HG03097 (cell line): ENCODE results near the gene ACER3.
"Not testable (repeated sequence)": the region's sequence is repeated elsewhere in the genome, so short reads cannot be mapped to it uniquely, and the experiment has no call there.

Experiments used
- ATAC-seq: cut with Tn5 transposase; IDR thresholded peaks from one replicate; pipeline ENCODE4 v1.9.1; 2021; ENCODE audit not compliant: unreplicated experiment, low FRiP score

Gene ACER3

DNA sequence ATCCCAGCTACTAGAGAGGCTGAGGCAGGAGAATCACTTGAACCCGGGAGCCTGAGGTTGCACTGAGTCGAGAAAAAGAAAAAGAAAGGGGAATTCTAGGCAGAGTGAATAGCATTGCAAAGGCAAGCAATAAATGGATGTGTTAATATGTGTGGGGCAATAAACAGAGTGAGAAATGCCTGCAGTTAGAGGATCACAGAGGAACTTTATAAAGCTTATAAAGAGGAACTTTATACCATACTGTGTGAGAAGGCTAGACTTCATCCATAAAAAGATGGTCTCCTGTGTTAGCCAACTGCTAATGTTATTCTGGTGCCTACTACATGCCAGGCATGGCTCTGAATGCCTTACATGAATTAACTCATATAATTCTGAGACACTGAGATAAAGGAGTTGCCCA, 174.3 kb downstream of the ACER3 start:
- ATAC-seq, result no peak

DNA sequence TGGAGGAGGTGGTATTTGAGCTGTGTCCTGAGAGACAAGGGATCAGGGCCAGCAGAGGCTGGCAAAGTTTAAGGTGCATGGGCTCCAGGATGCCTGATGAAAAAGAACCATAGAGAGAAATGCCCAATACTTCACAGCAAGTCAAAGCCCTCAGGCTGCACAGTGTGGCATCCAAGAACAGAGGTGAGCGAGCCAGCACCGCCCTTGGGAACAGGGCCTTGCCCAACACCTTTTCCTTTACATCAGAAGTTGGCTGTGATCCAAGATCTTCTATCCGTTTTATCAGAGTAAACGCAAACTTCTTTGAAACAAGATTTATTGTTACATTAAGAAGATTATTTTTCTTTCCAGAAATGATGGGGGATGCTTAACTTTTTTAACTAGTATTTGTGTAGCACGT, 174.9 kb downstream of the ACER3 start:
- ATAC-seq, result no peak

DNA sequence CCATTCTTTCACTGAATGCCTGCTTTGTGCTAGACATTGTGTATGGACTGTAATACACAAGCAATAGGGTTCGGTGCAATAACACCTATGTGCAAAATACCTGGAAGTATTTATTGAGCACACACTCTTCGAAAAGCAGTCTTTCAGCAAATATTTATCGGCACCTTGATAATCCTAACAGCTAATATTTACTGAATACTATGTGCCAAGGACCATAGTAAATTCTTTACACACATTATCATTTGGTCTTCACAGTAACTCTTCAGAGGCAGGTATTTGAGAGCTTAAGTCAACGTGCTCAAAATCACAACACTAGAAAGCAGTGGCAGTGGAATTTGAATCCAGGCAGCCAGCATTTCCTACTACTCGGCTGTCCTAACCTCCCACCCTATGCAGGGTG, 175.7 kb downstream of the ACER3 start:
- ATAC-seq, result no peak

DNA sequence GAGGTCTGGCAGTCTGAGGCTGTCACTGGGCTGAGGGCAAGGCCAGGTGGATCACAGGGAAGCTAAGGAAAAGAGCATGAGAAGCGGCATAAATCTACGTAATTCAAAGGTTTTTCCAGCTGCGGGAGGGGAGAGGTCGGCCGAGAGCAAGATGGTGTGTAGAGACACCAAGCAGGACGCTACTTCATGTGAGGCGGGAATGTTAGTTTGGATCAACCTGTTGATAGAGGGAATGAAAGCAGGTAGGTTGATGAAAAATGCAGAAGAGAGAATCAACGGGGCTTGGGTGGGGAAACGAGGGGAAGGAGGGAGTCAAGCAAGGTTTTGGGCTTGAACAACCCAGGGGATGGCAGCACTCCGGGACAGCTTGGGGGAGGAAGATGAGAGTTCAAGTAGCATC, 176.3 kb downstream of the ACER3 start:
- ATAC-seq, result no peak

DNA sequence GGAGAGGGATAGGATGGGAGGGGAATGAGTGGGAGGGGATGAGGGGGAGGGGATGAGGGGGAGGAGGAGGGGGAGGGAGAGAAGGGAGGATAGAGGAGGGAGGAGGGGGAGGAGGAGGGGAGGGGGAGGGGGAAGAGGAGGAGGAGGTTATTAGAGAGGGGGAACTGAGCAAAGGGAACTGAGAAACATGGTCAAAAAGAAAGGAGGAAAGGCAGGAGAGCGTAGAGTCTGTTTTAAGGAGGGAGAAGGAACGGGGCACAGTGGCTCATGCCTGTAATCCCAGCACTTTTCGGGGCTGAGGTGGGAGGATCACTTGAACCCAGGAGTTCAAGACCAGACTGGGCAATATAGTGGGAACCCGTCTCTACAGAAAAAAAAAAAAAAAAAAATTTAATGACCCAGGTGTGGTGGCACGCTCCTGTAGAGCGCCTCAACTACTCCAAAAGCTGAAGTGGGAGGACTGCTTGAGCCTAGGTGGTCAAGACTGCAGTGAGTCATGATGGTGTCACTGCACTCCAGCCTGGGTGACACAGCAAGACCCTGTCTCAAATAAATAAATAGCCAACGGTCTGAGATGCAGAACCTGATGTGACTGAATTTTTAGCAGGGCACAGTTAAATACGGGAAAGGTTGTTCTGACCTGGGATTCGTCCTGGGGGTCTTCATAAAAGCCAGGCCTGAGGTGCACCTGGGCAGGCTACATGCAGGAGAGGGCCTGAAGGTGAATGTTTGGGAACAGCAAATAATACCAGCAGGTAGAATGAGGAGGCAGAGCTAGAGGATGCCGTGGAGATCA, 177.5 kb downstream of the ACER3 start:
- no peak for ATAC-seq

DNA sequence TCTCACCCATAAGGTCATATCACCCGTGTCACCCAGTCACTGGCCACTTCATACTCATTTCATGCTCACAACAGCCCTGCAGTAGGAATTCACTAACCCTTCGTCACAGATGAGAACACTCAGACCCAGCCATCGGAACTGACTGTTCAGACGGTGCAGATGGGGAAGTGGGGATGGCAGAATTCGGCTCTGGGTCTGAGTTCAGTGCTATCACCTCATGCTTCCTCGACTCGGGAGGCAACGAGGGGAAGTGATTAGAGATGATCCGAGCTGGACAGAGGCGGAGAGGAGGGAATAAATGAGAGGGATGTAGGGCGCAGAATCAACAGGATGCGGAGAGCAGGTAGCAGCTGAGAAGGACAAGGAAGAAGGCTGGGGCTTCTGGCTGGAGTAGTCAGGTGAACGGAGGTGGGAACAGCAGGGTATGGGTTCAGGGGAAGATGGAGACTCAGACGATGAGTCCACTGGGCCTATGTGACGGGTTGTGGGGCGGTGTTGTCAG, 178.2 kb downstream of the ACER3 start:
- ATAC-seq, result no peak

DNA sequence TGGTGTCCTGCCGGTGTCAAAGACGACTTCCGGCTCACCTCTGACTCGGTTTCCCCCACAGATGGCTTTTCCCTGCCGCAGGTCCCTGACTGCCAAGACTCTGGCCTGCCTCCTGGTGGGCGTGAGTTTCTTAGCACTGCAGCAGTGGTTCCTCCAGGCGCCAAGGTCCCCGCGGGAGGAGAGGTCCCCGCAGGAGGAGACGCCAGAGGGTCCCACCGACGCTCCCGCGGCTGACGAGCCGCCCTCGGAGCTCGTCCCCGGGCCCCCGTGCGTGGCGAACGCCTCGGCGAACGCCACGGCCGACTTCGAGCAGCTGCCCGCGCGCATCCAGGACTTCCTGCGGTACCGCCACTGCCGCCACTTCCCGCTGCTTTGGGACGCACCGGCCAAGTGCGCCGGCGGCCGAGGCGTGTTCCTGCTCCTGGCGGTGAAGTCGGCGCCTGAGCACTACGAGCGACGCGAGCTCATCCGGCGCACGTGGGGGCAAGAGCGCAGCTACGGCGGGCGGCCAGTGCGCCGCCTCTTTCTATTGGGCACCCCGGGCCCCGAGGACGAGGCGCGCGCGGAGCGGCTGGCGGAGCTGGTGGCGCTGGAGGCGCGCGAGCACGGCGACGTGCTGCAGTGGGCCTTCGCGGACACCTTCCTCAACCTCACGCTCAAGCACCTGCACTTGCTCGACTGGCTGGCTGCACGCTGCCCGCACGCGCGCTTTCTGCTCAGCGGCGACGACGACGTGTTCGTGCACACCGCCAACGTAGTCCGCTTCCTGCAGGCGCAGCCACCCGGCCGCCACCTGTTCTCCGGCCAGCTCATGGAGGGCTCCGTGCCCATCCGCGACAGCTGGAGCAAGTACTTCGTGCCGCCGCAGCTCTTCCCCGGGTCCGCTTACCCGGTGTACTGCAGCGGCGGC, 179.0 kb downstream of the ACER3 start:
- no peak for ATAC-seq

DNA sequence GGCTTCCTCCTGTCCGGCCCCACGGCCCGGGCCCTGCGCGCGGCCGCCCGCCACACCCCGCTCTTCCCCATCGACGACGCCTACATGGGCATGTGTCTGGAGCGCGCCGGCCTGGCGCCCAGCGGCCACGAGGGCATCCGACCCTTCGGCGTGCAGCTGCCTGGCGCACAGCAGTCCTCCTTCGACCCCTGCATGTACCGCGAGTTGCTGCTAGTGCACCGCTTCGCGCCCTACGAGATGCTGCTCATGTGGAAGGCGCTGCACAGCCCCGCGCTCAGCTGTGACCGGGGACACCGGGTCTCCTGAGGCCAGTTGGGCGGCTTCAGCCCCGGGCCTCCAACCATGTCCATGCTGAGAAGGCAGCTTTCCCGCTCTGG, 179.7 kb downstream of the ACER3 start:
- no peak for ATAC-seq

DNA sequence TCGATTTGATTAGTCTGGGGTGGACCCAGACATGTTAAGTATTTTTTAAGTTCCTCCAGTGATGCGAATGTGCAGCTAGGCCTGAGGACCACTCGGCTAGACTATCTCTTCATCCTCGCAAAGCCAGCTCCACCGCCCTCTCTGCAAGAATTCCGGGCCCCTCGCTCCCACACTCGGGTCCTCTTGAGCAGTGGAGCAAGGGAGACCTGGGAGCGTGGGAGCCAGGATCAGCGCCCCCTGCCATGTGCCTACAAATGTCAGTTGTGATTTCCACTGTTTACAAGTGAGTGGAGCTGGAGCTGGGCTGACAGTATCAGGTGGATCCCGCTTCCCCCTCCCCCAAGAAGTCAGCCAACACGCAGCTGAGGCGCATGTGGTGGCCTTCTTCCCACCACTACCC, 180.2 kb downstream of the ACER3 start:
- ATAC-seq, result no peak

DNA sequence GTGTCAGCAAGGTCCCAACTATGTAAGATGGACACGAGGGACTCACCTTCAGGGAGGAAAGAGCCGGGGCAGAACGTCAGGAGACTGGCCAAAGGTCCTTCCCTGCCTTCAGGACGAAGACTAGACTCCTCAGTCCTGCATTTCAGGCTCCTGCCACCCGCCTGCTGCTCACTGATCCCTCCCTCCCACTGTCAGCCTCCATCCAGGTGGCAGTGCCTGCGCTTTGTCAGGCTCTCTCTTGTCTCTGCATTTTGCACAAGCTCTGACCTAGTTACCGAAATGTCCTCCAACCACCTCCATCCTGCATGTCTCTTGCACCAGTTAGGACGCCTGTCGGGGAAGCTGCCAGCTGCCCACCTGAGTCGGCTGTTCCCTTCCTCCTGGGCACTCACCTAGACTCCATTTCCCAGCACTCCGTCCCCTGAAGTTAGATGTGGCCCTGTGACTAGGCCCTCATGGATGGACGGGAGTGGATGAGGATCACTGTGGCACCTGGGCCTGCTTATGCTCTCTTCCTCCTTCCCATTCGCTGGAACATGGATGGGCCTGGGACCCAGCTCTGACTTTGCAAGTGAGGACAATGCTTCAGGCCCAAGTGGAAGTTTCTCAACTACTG, 181.5 kb downstream of the ACER3 start:
- no peak for ATAC-seq

DNA sequence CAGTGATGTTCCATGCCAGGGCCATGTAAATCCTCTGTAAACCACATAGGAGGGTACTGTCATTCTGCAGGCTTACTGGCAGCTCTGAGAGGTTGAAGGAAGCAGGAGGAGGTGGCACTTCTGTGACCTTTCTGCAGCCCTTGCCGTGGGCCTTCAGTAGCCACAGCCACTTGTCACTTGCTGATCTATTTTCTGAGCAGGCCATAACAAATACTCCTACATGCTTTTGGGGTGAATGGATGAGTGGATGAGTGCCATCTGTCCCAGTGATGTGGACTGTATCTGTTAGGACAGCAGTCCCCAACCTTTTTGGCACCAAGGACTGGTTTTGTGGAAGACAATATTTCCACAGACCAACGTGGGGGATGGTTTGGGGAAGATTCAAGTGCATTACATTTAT, 183.6 kb downstream of the ACER3 start:
- no peak for ATAC-seq

DNA sequence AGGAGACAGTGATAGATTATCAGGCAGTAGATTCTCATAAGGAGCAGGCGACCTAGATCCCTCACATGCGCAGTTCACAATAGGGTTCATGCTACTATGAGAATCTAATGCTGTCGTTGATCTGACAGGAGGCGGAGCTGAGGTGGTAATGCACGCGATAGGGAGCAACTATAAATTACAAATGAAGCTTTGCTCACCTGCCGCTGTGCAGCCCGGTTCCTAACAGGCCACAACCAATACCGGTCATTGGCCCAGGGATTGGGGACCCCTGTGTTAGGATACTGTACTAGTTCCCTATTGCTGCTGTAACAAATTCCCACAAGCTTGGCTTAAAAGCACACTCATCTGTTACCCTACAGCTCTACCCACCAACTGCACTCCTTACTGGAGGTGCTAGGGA, 184.2 kb downstream of the ACER3 start:
- no peak for ATAC-seq

DNA sequence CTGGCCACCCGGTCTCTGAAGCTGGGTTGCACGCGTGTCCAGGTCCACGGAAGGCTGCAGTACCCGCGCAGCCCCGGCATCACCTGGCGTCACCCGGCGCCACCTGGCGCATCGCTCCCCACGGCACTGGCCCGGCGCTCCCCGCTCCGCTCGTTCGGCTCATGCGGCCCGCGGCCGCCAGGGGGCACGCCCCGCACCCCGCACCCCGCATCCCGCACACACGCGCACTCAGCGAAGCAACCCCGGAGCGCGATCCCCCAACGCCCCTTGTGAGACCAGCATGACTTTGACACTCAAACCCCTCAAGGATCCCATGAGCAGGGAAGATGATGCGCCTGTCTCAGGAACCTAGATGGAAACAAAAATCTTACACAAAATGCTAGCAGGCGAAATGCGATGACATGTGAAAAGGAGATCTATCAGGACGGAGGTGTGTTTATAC, 185.4 kb downstream of the ACER3 start:
- ATAC-seq, result no peak

DNA sequence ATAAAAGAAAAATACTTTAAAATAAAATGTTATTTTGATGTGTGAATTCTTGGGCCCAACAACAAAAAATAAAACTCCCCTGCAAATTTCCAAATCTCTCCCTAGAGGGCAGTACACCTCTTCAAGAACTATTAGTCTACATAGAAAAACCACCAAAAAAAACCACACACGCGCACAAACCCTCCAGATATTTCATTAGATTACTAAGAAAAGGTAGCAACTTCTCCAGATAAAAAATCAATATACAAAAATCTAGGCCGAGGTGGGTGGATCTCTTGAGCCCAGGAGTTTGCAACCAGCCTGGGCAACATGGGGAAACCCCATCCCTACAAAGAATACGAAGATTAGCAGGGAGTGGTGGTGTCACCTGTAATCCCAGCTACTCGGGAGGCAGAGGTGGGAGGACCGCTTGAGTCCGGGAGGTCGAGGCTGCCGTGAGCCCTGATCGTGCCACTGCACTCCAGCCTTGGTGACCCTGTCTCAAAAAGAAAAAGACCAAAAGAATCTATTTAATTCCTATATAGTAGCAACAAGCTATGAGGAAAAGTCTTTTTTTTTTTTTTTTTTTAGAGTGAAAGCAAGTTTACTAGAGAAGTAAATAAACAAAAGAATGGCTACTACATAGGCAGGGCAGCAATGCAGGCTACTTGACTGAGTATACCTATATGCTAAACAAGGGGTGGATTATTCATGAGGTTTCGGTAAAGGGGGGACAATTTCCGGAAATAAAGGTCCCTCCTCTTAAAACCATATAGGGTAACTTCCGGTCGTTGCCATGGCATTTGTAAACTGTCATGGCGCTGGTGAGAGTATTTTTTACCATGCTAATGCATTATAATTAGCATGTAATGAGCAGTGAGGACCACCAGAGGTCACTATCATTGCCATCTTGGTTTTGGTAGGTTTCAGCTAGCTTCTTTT, 186.5 kb downstream of the ACER3 start:
- ATAC-seq, result no peak

DNA sequence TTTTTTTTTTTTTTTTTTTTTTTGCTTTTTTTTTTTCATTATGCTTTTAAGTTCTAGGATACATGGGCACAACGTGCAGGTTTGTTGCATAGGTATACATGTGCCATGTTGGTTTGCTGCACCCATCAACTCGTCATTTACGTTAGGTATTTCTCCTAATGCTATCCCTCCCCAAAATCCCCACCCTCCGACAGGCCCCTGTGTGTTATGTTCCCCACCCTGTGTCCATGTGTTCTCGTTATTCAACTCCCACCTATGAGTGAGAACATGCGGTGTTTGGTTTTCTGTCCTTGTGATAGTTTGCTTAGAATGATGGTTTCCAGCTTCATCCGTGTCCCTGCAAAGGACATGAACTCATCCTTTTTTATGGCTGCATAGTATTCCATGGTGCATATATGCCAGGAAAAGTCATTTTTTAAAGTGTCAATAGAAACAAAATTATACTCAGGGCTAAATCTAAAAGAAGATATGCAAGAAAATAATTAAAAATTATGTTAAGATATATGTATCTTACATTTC, 187.3 kb downstream of the ACER3 start:
- ATAC-seq, result not testable (repeated sequence)

DNA sequence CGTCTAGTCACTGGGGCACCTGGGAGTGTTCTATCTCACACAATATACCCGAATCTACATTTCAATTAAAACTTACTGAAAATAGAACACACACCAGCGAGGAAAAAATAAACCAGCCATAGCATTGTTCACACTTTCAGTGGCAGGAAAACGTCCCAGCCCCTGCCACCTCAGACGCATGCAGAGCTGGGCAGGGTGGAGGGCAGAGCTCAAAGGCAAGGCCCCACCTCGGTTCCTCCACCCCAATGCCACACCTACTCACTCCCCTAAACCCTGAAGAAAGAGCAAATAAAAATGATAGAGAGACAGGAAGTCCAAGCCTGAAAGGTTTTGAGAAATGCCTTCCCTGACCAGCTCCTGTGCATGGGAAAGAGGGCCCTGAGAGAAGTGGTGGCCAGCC, 188.3 kb downstream of the ACER3 start:
- ATAC-seq, result no peak

DNA sequence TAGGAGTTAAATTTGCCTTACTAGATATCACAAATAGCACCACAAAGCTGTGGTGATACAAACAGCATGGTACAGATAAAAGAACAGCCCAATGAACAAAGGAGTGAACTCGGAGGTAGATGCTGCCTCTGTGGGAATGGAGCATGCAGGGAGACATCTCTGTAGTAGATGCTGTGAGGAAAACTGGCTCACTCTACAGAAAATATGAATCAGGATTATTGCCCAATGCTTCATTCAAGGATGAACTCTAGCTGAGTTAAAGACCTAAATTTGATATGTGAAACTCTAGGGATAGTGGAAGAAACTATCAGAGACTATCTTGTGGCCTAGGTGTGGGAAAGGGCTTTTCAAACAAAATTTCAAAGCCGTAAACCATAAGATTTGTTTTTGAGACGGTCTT, 190.8 kb downstream of the ACER3 start:
- no peak for ATAC-seq

DNA sequence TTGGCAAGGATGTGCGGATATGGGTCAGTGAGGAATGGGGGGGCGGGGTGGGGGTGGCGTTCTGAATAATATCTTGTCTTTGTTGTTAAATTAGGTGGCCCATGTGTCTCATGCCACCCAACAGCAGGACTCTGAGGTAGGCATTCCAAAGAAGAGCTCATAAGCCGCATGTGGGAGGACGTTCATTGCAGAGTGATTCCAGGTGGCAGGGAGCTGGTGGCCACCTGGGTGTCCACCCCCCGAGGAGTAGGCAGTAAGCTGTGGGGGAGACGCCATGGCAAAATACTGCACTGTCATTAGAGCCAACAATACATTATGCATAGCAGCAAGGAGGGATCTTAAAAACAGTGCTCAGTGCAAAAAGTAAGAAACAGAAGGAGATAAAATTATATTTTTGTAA, 191.8 kb downstream of the ACER3 start:
- no peak for ATAC-seq

DNA sequence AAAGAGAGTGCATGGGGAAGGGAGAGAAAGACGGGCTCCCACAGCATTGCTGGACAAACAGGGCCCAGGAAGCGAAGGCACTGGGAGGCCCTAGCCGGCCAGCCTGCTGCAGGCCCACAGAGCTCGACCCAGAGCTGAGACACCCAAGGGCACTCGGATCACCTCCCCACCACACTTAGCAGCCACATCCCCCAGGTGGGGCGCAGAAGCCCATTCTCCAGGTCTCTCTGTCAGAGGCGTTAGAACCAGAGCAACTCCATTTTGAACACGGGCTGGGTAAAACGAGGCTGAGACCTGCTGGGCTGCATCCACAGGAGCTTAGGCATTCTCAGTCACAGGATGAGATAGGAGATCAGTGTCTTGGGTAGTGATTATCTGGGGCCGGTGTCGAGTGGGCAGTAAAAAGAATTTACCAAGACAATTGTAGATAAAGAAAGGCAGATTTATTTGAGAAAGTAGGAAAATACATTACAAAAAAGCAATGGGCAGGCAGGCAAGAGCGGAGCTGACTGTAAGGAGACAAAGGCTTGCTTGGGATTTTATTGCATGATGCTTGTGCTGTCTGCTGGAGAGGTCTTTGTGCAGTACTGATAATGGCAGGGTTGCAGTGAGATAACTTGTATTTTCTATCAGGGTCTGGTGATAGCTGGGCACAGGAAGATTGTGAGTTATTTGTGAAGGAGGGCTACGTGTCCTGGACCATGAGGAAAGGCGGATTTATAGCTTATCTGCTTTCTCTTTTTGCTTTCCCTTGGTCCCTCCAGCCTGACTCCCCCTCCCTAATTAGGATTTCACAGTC, 192.7 kb downstream of the ACER3 start:
- no peak for ATAC-seq
